Activated naive CD4-positive, alpha-beta T cell treated with anti-CD3 and anti-CD28 coated beads, Interleukin-2, amount 10 ng/mL, durations not matched to agents 7 days and 5 days (primary cell): ENCODE data around the gene CDSN.

ENCODE experiments used
- CTCF ChIA-PET: fragments of 350-600 bp; sonication (Branson Sonifier 250); formaldehyde crosslinking; loops from one replicate; lab custom pipeline; 2021; ENCODE audit warnings: antibody characterized with exemption; lab: Charles Lee
- DNase-seq: peaks from one replicate; pipeline ENCODE4 v3.0.0-alpha.2; 2020
- H3K27ac Mint-ChIP-seq: one replicate; pipeline ENCODE4 v1.8.0; 2021; ENCODE audit warnings: mild to moderate bottlenecking, moderate library complexity, mixed read lengths
- H3K27me3 Mint-ChIP-seq: one replicate; pipeline ENCODE4 v1.8.0; 2021; ENCODE audit warnings: mild to moderate bottlenecking, mixed read lengths
- H3K36me3 Mint-ChIP-seq: one replicate; pipeline ENCODE4 v1.8.0; 2021; ENCODE audit warnings: mixed read lengths
- H3K4me1 Mint-ChIP-seq: one replicate; pipeline ENCODE4 v1.8.0; 2021; ENCODE audit warnings: mixed read lengths
- H3K4me3 Mint-ChIP-seq: one replicate; pipeline ENCODE4 v1.8.0; 2021; ENCODE audit warnings: mild to moderate bottlenecking, moderate library complexity, mixed read lengths
- H3K9me3 Mint-ChIP-seq: one replicate; pipeline ENCODE4 v1.8.0; 2021; ENCODE audit warnings: mixed read lengths

Gene CDSN

DNA sequence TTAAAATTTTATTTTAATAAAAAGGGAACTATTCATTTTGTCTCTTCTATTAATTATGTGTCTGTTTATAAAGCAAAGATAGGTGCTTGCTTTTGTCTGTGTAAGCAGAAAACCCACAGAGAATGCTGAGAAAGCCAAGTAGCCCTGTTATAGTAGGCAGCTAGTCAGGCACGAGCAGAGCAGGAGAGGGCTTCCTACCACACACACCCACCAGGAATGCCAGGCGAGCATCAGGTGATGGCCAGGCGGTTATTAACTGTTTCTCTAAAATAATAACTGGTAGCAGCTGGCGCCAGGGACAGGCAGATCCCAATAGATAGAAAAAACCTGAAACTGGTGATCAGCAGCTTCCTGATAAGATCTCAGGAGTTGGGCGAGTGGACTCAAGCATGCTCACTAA, 23.6 kb downstream of the CDSN start:
- H3K4me1 Mint-ChIP-seq, result peaks cover 37% of the 10 kb centered on the region
- H3K9me3 Mint-ChIP-seq, result no peaks in the 10 kb centered on the region
- no peak for DNase-seq
- CTCF ChIA-PET, result interaction anchor here (1.6 kb wide), 1 partner anchor 10 kb away, joined by 8 read pairs; no protein-coding TSS in a partner anchor
- no peak overlapping the region for H3K27ac Mint-ChIP-seq
- H3K4me3 Mint-ChIP-seq, result no peak overlapping the region
- H3K36me3 Mint-ChIP-seq, result peaks cover 3% of the 10 kb centered on the region
- peaks cover 9% of the 10 kb centered on the region for H3K27me3 Mint-ChIP-seq

DNA sequence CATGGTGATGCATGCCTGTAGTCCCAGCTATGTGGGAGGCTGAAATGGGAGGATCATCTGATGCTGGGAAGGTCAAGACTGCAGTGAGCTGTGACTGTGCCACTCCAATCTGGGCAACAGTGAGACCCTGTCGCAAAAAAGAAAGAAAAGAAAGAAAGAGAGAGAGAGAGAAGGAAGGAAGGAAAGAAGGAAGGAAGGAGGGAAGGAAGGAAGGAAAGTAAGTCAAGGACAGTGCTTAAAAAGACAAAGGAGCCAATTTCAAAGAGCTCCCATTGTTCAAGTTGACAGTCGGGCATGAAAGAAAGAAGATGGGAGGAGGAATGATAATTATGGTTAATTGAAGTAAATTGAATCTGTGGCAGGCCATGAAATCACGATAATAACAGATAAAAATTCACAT, 24.0 kb downstream of the CDSN start:
- DNase-seq, result no peak
- H3K36me3 Mint-ChIP-seq, result peaks cover 3% of the 10 kb centered on the region
- peaks cover 6% of the 10 kb centered on the region for H3K27me3 Mint-ChIP-seq
- CTCF ChIA-PET, result interaction anchor here (1.6 kb wide), 1 partner anchor 9 kb away, joined by 8 read pairs; no protein-coding TSS in a partner anchor
- H3K9me3 Mint-ChIP-seq, result no peaks in the 10 kb centered on the region
- H3K4me3 Mint-ChIP-seq, result no peak overlapping the region
- H3K27ac Mint-ChIP-seq, result no peak overlapping the region
- H3K4me1 Mint-ChIP-seq, result peaks cover 37% of the 10 kb centered on the region

DNA sequence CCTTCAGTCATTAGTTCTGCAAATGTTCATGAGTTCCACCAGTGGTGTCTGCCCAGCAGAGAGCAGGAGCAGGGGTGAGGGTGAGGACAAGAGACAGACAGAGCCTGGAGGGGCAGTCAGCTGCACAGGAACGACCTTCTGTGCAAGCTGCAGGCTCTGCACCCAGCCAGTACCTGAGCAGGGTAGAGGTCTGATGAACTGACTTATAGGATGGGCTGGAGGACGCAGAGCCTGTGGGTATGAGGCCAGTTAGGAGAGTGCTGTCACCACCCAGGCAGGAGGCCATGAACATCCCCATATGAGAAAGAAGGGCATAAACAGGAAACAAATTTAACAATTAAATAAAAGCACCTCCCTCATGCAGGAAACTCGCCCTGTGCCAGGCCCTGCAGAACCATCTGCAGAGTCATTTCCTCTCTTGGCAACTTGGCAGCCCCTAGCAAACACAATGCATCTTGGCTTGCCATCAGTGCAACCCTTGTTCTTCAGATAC, 25.8 kb downstream of the CDSN start:
- CTCF ChIA-PET, result interaction anchor here (1.5 to 1.7 kb wide), 3 partner anchors 15 to 272 kb away, joined by 3 to 13 read pairs (median 4); no protein-coding TSS in a partner anchor
- no peaks in the 10 kb centered on the region for H3K9me3 Mint-ChIP-seq
- peaks cover 37% of the 10 kb centered on the region for H3K4me1 Mint-ChIP-seq
- peak overlapping the region; percentile 91 for H3K27ac Mint-ChIP-seq
- peaks cover 13% of the 10 kb centered on the region for H3K27me3 Mint-ChIP-seq
- no peak overlapping the region for H3K4me3 Mint-ChIP-seq
- peak; percentile 60 for DNase-seq
- peaks cover 3% of the 10 kb centered on the region for H3K36me3 Mint-ChIP-seq

DNA sequence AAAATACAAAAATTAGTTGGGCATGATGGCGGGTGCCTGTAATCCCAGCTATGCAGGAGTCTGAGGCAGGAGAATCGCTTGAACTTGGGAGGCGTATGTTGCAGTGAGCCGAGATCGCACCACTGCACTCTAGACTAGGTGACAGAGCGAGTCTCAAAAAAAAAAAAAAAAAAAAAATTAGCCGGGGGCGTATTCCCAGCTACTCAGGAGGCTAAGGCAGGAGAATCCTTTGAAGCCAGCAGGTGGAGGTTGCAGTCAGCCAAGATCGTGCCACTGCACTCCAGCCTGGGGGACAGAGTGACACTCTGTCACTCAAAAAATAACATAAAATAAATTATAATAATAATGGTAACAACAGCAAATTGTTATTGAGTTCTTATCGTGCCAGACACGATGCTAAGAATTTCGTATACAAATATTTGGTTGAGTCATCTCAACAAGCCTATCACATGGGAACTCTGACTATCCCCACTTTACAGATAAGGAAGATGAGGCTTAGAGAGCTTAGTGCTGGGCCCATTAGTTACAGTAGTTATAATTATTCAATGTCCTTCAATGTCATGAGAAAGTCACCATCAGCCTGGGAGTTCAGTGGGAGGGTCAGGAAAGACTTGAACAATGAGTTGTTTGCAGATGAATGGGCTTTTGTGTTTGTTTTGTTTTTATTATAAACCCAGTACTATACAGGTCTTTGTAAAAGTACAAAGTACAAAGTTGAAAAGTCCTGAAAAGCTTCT, 27.3 kb downstream of the CDSN start:
- DNase-seq, result no peak
- H3K4me1 Mint-ChIP-seq, result peaks cover 37% of the 10 kb centered on the region
- H3K27me3 Mint-ChIP-seq, result peaks cover 13% of the 10 kb centered on the region
- H3K27ac Mint-ChIP-seq, result no peak overlapping the region
- no peaks in the 10 kb centered on the region for H3K9me3 Mint-ChIP-seq
- peaks cover 3% of the 10 kb centered on the region for H3K36me3 Mint-ChIP-seq
- CTCF ChIA-PET, result interaction anchor here (0.7 to 2.5 kb wide), 7 partner anchors 10 to 560 kb away, joined by 3 to 13 read pairs (median 4); no protein-coding TSS in a partner anchor
- no peak overlapping the region for H3K4me3 Mint-ChIP-seq

DNA sequence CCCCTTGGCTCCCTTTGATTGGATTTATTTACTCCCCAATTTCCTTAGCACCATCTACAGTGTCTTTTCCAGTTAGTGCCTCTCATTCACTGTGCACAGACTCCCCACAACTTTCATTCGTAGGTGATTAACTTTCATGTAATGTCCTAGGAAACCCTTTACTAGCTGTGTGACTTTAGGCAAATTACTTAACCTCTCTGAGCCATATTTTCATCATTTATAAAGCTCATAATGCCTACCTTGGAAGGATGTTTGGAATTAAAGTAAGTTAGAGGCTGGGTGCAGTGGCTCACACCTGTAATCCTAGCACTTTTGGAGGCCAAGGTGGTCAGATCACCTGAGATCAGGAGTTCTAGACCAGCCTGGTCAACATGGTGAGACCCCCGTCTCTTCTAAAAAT, 28.0 kb downstream of the CDSN start:
- Mint-ChIP-seq H3K4me1 (peaks cover 35% of the 10 kb centered on the region), H3K9me3 (no peaks in the 10 kb centered on the region), H3K36me3 (peaks cover 3% of the 10 kb centered on the region), H3K27me3 (peaks cover 17% of the 10 kb centered on the region), H3K27ac (no peak overlapping the region), H3K4me3 (no peak overlapping the region)
- CTCF ChIA-PET, result interaction anchor here (1.4 to 2.5 kb wide), 2 partner anchors 10 to 13 kb away, joined by 4 to 8 read pairs; no protein-coding TSS in a partner anchor
- no peak for DNase-seq

DNA sequence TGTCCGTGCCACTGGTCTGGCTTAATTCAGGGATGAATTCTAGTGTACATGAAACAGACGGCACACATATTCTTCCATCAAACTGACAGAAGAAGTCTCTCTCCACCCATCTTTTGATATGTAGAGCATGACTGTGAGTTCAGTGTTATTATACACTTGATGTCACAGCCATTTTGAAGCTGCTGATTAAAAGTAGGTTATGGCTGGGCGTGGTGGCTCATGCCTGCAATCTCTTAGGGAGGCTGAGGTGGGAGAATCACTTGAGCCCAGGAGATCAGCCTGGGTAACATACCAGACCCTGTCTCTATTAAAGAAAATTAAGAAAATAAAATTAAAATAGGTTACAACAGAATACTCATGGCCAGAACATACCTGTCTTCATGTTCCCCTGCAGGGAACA, 28.6 kb downstream of the CDSN start:
- CTCF ChIA-PET, result interaction anchor here (2.5 kb wide), 1 partner anchor 12 kb away, joined by 8 read pairs; no protein-coding TSS in a partner anchor
- H3K4me3 Mint-ChIP-seq, result no peak overlapping the region
- no peak overlapping the region for H3K27ac Mint-ChIP-seq
- no peak for DNase-seq
- H3K9me3 Mint-ChIP-seq, result no peaks in the 10 kb centered on the region
- H3K27me3 Mint-ChIP-seq, result peaks cover 17% of the 10 kb centered on the region
- H3K36me3 Mint-ChIP-seq, result peaks cover 3% of the 10 kb centered on the region
- peaks cover 35% of the 10 kb centered on the region for H3K4me1 Mint-ChIP-seq

DNA sequence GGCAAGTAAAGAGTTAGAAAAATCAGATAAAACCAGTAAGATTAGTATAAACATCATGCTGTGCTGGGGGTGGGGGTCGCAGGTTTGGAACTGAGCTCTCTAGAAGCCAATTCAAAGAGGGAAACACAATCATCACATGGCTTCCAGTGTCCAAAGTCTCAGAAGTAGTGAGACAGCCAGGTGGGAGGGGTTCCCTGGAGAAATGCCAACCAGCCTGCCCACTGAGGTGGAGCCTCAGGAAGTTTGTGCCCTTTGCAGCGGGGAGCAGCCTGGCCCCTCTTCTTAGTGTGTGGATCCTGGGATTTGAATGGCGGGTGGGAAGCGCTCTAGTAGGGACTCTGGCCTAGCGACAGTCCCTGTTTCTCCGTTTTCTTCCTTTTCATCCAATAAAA, 29.3 kb downstream of the CDSN start:
- CTCF ChIA-PET, result interaction anchor here (2.5 kb wide), 1 partner anchor 11 kb away, joined by 8 read pairs; no protein-coding TSS in a partner anchor
- H3K4me1 Mint-ChIP-seq, result peaks cover 31% of the 10 kb centered on the region
- peaks cover 3% of the 10 kb centered on the region for H3K36me3 Mint-ChIP-seq
- no peaks in the 10 kb centered on the region for H3K9me3 Mint-ChIP-seq
- peaks cover 20% of the 10 kb centered on the region for H3K27me3 Mint-ChIP-seq
- H3K4me3 Mint-ChIP-seq, result no peak overlapping the region
- no peak for DNase-seq
- no peak overlapping the region for H3K27ac Mint-ChIP-seq

DNA sequence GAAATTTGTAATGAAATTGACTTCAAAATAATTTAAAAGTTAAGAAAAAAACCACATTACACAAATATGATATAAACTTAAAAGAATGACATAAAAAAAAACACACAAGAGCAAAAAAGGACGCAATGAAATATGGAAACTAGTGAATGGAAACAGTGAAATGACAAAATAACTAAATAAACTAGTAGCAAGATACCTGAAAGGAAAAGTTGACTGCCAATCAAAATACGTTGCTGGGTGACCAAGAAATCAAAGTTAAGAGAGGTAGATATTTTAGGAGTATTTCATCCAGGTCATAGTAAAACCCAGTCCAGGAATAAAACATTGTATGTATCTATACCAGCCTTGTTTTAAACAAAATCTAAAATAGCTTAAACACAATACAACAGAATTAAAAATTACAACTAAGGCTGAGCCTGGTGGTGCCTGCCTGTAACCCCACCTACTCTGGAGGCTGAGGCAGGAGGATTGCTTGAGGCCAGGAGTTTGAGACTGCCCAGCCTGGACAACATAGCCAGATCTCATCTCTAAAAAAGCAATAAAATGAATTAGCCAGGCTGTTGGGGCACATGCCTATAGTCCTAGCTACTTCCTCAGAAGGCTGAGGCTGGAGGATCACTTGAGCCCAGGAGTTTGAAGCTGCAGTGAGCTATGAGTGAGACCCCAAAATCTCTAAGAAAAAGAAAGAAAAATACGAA, 29.8 kb downstream of the CDSN start:
- CTCF ChIA-PET, result interaction anchor here (2.5 kb wide), 1 partner anchor 11 kb away, joined by 8 read pairs; no protein-coding TSS in a partner anchor
- Mint-ChIP-seq H3K9me3 (no peaks in the 10 kb centered on the region), H3K27ac (no peak overlapping the region), H3K4me1 (peaks cover 26% of the 10 kb centered on the region), H3K36me3 (peaks cover 3% of the 10 kb centered on the region), H3K27me3 (peaks cover 23% of the 10 kb centered on the region), H3K4me3 (no peak overlapping the region)
- DNase-seq, result no peak

DNA sequence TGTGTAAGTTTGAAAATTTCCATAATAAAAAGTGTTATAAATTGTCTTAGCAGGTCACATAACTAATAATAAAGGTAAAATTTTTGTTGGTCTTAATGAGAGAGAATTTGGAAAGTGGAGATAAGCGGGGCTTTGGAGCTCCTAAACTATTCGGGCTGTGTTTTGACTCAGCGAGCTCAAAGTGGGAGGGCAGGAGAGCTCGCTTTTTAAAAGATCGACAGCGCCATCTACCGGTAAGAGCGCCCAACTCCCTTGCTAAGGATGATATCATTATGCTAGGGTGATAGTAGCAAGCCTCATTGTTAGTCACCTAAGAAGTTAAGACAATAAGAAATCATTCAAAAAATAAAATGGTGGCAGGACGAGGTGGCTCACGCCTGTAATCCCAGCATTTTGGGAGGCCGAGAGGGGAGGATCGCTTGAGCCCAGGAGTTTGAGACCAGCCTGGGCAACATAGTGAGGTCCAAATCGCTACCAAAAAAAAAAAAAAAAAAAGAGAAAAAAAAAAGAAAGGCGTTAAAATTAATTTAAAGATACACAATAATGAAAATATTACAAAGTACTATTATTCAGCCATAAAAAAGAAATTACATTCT, 32.7 kb downstream of the CDSN start:
- CTCF ChIA-PET, result interaction anchor here (0.6 to 11.7 kb wide), 27 partner anchors 8 to 606 kb away, joined by 3 to 202 read pairs (median 4); partner anchors contain the start of genes SFTA2, TCF19 and VARS2
- DNase-seq, result peak; percentile 92
- H3K36me3 Mint-ChIP-seq, result no peaks in the 10 kb centered on the region
- no peak overlapping the region for H3K27ac Mint-ChIP-seq
- H3K9me3 Mint-ChIP-seq, result no peaks in the 10 kb centered on the region
- H3K27me3 Mint-ChIP-seq, result peaks cover 46% of the 10 kb centered on the region
- no peak overlapping the region for H3K4me3 Mint-ChIP-seq
- peaks cover 7% of the 10 kb centered on the region for H3K4me1 Mint-ChIP-seq

DNA sequence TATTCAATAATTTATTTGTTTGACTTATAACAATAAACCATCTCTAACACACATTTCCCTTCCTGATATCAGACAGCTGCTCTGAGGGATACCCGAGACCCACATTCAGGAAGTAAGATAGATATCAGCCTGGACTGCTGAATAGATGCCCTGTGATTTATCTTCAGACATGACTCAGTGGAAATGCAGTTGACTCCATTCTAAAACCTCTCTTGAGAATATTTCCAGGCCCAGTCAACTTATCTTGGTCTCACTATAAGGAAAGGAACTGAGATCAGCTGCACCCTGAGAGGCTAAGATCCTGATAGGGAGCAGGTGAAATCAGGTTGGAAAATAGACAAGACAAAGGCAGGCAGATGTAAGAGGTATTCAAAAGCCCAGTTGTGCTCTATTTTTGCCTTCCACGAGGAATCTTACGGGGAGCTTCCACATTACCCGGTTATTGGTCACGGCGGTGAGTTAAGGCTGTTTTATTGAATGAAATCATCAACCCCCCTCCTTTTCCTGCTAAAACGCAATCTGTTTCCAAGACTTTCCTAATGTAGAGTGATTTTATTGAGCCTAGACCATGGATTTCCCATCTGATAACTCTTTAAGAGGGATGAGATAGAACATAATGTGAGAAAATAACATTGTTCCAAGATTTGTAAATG, 33.3 kb downstream of the CDSN start:
- CTCF ChIA-PET, result interaction anchor here (0.6 to 11.7 kb wide), 27 partner anchors 8 to 605 kb away, joined by 3 to 202 read pairs (median 4); partner anchors contain the start of genes SFTA2, TCF19 and VARS2
- DNase-seq, result no peak
- Mint-ChIP-seq H3K27ac (no peak overlapping the region), H3K4me1 (peaks cover 7% of the 10 kb centered on the region), H3K36me3 (no peaks in the 10 kb centered on the region), H3K9me3 (no peaks in the 10 kb centered on the region), H3K4me3 (no peak overlapping the region), H3K27me3 (peaks cover 46% of the 10 kb centered on the region)

DNA sequence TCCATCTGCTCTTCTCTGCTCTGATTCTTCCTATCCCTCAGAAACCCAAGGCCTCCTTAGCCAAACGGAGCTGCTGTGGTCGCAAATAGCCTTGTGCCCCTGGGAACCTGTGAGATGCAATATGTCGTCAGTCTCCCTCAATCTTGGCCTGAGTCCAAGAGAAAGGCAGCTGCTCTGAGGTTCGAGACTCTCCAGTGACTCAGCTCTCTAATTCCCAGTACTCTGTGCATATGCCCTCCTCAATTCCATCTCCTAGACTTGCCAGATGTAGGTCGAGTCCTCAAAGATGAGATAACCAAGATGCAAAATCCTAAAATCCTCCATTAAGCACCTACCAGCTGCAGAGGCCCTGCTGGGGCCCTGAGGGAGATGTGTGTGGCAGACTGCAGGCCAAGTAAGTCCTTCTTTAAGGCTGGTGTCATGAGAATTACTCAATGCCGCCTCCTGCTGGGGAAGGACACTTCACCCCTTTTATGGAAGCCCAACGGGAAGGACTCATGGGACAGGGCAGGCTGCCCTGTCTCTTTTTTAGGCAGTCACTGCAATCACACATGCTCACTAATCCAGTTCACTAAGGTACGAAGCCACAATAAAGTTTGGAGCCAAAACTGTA, 36.4 kb downstream of the CDSN start:
- Mint-ChIP-seq H3K36me3 (no peaks in the 10 kb centered on the region), H3K27me3 (peaks cover 61% of the 10 kb centered on the region), H3K9me3 (no peaks in the 10 kb centered on the region), H3K4me3 (no peak overlapping the region), H3K27ac (no peak overlapping the region), H3K4me1 (peaks cover 15% of the 10 kb centered on the region)
- CTCF ChIA-PET, result interaction anchor here (0.7 to 11.7 kb wide), 5 partner anchors 10 to 603 kb away, joined by 3 to 202 read pairs (median 3); partner anchors contain the start of gene VARS2
- peak; percentile 63 for DNase-seq

DNA sequence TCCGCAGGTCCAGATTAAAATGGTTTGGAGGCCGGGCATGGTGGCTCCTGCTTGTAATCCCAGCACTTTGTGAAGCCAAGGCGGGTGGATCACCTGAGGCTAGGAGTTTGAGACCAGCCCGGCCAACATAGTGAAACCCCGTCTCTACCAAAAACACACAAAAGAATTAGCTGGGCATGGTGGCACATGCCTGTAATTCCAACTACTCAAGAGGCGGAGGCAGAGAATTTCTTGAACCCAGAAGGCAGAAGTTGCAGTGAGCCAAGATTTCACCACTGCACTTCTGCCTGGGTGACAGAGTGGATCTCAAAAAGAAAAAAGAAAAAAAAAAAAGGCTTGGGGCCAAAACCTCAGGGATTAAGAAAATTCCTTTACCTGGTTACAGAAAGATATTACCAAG, 38.4 kb downstream of the CDSN start:
- H3K4me1 Mint-ChIP-seq, result peaks cover 10% of the 10 kb centered on the region
- no peaks in the 10 kb centered on the region for H3K9me3 Mint-ChIP-seq
- H3K27ac Mint-ChIP-seq, result no peak overlapping the region
- CTCF ChIA-PET, result interaction anchor here (1.2 to 11.7 kb wide), 2 partner anchors 12 to 166 kb away, joined by 3 to 202 read pairs; partner anchors contain the start of gene VARS2
- H3K4me3 Mint-ChIP-seq, result no peak overlapping the region
- DNase-seq, result no peak
- no peaks in the 10 kb centered on the region for H3K36me3 Mint-ChIP-seq
- peaks cover 66% of the 10 kb centered on the region for H3K27me3 Mint-ChIP-seq
